GM18870 (cell line): ENCODE measurements around the gene SH3TC2.

ENCODE experiments used
- ATAC-seq: cut with Tn5 transposase; IDR thresholded peaks from one replicate; pipeline ENCODE4 v1.9.1; 2021; ENCODE audit warnings: moderate library complexity; ENCODE audit not compliant: unreplicated experiment

SH3TC2 gene

GRCh38 chr5:149030838-149031397 is 31.9 kb downstream of the SH3TC2 start:
- ATAC-seq, result no peak

- ATAC-seq, result no peak
Observed at GRCh38 chr5:149030392-149030791, 32.5 kb downstream of the SH3TC2 start.

GRCh38 chr5:149028984-149029383 is 33.9 kb downstream of the SH3TC2 start:
- no peak for ATAC-seq

- no peak for ATAC-seq
Observed at GRCh38 chr5:149028161-149028560, 34.7 kb downstream of the SH3TC2 start.

- ATAC-seq, result no peak
Observed at GRCh38 chr5:149027636-149028035, 35.2 kb downstream of the SH3TC2 start.

GRCh38 chr5:149024943-149025342 is 37.9 kb downstream of the SH3TC2 start:
- no peak for ATAC-seq

GRCh38 chr5:149024477-149024876 is 38.4 kb downstream of the SH3TC2 start:
- no peak for ATAC-seq

GRCh38 chr5:149022200-149022599 is 40.7 kb downstream of the SH3TC2 start:
- ATAC-seq, result no peak

- ATAC-seq, result no peak
Observed at GRCh38 chr5:149019679-149020078, 43.2 kb downstream of the SH3TC2 start.

- no peak for ATAC-seq
Observed at GRCh38 chr5:149018909-149019443, 43.9 kb downstream of the SH3TC2 start.

- ATAC-seq, result no peak
Observed at GRCh38 chr5:149017636-149018035, 45.2 kb downstream of the SH3TC2 start.

- ATAC-seq, result no peak
Observed at GRCh38 chr5:149015561-149015960, 47.3 kb downstream of the SH3TC2 start.

GRCh38 chr5:149015126-149015525 is 47.7 kb downstream of the SH3TC2 start:
- ATAC-seq, result no peak

GRCh38 chr5:149014571-149015031 is 48.3 kb downstream of the SH3TC2 start:
- no peak for ATAC-seq

GRCh38 chr5:149013796-149014195 is 49.1 kb downstream of the SH3TC2 start:
- no peak for ATAC-seq

GRCh38 chr5:149012350-149012749 is 50.5 kb downstream of the SH3TC2 start:
- no peak for ATAC-seq

- ATAC-seq, result no peak
Observed at GRCh38 chr5:149011728-149012127, 51.1 kb downstream of the SH3TC2 start.

GRCh38 chr5:149011084-149011483 is 51.8 kb downstream of the SH3TC2 start:
- ATAC-seq, result no peak

- ATAC-seq, result no peak
Observed at GRCh38 chr5:149007174-149007573, 55.7 kb downstream of the SH3TC2 start.

GRCh38 chr5:149006426-149006825 is 56.4 kb downstream of the SH3TC2 start:
- ATAC-seq, result no peak

GRCh38 chr5:149005077-149005892 is 57.6 kb downstream of the SH3TC2 start:
- ATAC-seq, result no peak

GRCh38 chr5:149004559-149004958 is 58.3 kb downstream of the SH3TC2 start:
- ATAC-seq, result no peak
